H1 (cell line): ENCODE data around the gene MVD. TPM values are rescaled to one million over a fixed set of nuclear protein-coding genes. Genes with fewer than 3 reads are reported as not detected.

Source experiments
- CTCF ChIA-PET: fragments of 300-600 bp; sonication (Branson Sonifier 250); formaldehyde crosslinking; loops from one replicate; lab custom pipeline; 2021; ENCODE audit not compliant: partially characterized antibody; lab: Charles Lee
- POLR2A ChIA-PET: fragments of 300-600 bp; sonication (Branson Sonifier 250); formaldehyde crosslinking; loops from one replicate; lab custom pipeline; 2021; ENCODE audit warnings: inconsistent platforms; ENCODE audit not compliant: partially characterized antibody; lab: Charles Lee
- DNase-seq, 2 experiments: peaks; one replicate each; pipeline versions ENCODE4 v3.0.0 to v3.0.0-alpha.2; 2010 to 2022; ENCODE audit warnings: low spot score in 2 of 2, low read depth in 1 of 2, mixed read lengths in 1 of 2
- FAIRE-seq: peaks from 2 replicates; lab custom pipeline; 2011; peaks lifted over from hg19 to GRCh38; lab: Jason Lieb, UNC
- H2AFZ ChIP-seq: 2 replicates; pipeline ENCODE4 v1.8.1; 2012; ENCODE audit warnings: low read length, inconsistent platforms
- H2AK5ac ChIP-seq: 2 replicates; pipeline ENCODE4 v1.6.1; 2013; ENCODE audit warnings: low read depth, low read length
- H2BK120ac ChIP-seq: replicated peaks from 2 replicates; pipeline ENCODE3; 2013; ENCODE audit warnings: low read depth, low read length, inconsistent platforms
- H2BK12ac ChIP-seq: 2 replicates; pipeline ENCODE4 v1.6.1; 2013; ENCODE audit warnings: low read depth, low read length
- H2BK15ac ChIP-seq: 2 replicates; pipeline ENCODE4 v1.6.1; 2013; ENCODE audit warnings: low read length
- H2BK20ac ChIP-seq: 2 replicates; pipeline ENCODE4 v1.6.1; 2013; ENCODE audit warnings: low read length
- H2BK5ac ChIP-seq: 2 replicates; pipeline ENCODE4 v1.6.1; 2013; ENCODE audit warnings: low read depth, low read length
- H3K14ac ChIP-seq: 2 replicates; pipeline ENCODE4 v1.6.1; 2013; ENCODE audit warnings: inconsistent platforms; ENCODE audit not compliant: insufficient read length
- H3K18ac ChIP-seq: 2 replicates; pipeline ENCODE4 v1.6.1; 2013; ENCODE audit warnings: low read length; ENCODE audit errors: extremely low read depth
- H3K23ac ChIP-seq: 2 replicates; pipeline ENCODE4 v1.6.1; 2013; ENCODE audit warnings: inconsistent platforms; ENCODE audit not compliant: insufficient read length
- H3K23me2 ChIP-seq: 2 replicates; pipeline ENCODE4 v1.6.1; 2013; ENCODE audit warnings: low read depth, low read length
- H3K27ac ChIP-seq: 2 replicates; pipeline ENCODE4 v1.6.1; 2011; ENCODE audit warnings: low read depth, low read length, inconsistent platforms
- H3K27me3 ChIP-seq, 4 experiments: replicated peaks in 1 of 4; 1 replicate in 1 of 4; 2 replicates in 3 of 4; pipeline versions ENCODE4 v1.6.1 to v1.8.1; 2011 to 2013; ENCODE audit warnings: low read length in 3 of 4, mild to moderate bottlenecking in 3 of 4, inconsistent platforms in 2 of 4, mixed read lengths in 2 of 4, moderate library complexity in 1 of 4; ENCODE audit not compliant: control insufficient read depth in 3 of 4, insufficient read depth in 3 of 4; ENCODE audit errors: extremely low read depth in 1 of 4
- H3K36me3 ChIP-seq, 4 experiments: 2 replicates each; pipeline versions ENCODE4 v1.6.1 to v1.8.1; 2011 to 2013; ENCODE audit warnings: mild to moderate bottlenecking in 4 of 4, low read length in 3 of 4, moderate library complexity in 2 of 4, control low read depth in 1 of 4, inconsistent platforms in 1 of 4; ENCODE audit not compliant: insufficient read depth in 4 of 4, control insufficient read depth in 2 of 4
- H3K4ac ChIP-seq: replicated peaks from 2 replicates; pipeline ENCODE3; 2013; ENCODE audit warnings: low read length, low read depth, mixed read lengths, inconsistent platforms; ENCODE audit not compliant: insufficient read length
- H3K4me1 ChIP-seq, 4 experiments: replicated peaks in 1 of 4; 1 replicate in 1 of 4; 2 replicates in 3 of 4; pipeline versions ENCODE4 v1.6.1 to v1.8.1; 2011 to 2013; ENCODE audit warnings: low read length in 3 of 4, inconsistent platforms in 2 of 4, mixed read lengths in 1 of 4; ENCODE audit not compliant: insufficient read depth in 4 of 4, control insufficient read depth in 3 of 4
- H3K4me2 ChIP-seq, 2 experiments: 2 replicates each; pipeline versions ENCODE4 v1.6.1 to v1.8.1; 2011 to 2013; ENCODE audit warnings: low read depth in 2 of 2, low read length in 2 of 2, control low read depth in 1 of 2, inconsistent platforms in 1 of 2, mild to moderate bottlenecking in 1 of 2; ENCODE audit not compliant: insufficient read depth in 1 of 2
- H3K4me3 ChIP-seq, 4 experiments: fragments of 200-600, 300-600 bp in 1 of 4; sonication (generic), shearing (Covaris generic), sonication (Bioruptor Twin) in 1 of 4; 2 replicates each; pipeline versions ENCODE4 v1.5.1 to v1.8.1; 2011 to 2016; ENCODE audit warnings: low read length in 4 of 4, low read depth in 3 of 4, control low read depth in 2 of 4, inconsistent platforms in 2 of 4, mild to moderate bottlenecking in 2 of 4, mixed read lengths in 1 of 4, moderate library complexity in 1 of 4; ENCODE audit not compliant: insufficient read depth in 2 of 4; ENCODE audit errors: extremely low read depth in 1 of 4
- H3K56ac ChIP-seq: replicated peaks from 2 replicates; pipeline ENCODE3; 2013; ENCODE audit warnings: low read depth, mild to moderate bottlenecking, mixed read lengths, low read length, inconsistent platforms; ENCODE audit not compliant: insufficient read length
- H3K79me1 ChIP-seq: 2 replicates; pipeline ENCODE4 v1.6.1; 2013; ENCODE audit warnings: low read depth, low read length, control low read depth
- H3K79me2 ChIP-seq, 2 experiments: 2 replicates each; pipeline versions ENCODE4 v1.6.1 to v1.8.1; 2012 to 2013; ENCODE audit warnings: low read length in 2 of 2, mild to moderate bottlenecking in 2 of 2, inconsistent platforms in 1 of 2; ENCODE audit not compliant: insufficient read depth in 2 of 2, control insufficient read depth in 1 of 2
- H3K9ac ChIP-seq, 4 experiments: replicated peaks in 1 of 4; 1 replicate in 1 of 4; 2 replicates in 3 of 4; pipeline versions ENCODE4 v1.6.1 to v1.8.1; 2011 to 2013; ENCODE audit warnings: low read depth in 3 of 4, low read length in 3 of 4, control low read depth in 2 of 4, mild to moderate bottlenecking in 2 of 4, moderate library complexity in 2 of 4, inconsistent platforms in 1 of 4; ENCODE audit errors: extremely low read depth in 1 of 4
- H3K9me3 ChIP-seq, 2 experiments: 2 replicates each; pipeline versions ENCODE4 v1.6.1 to v1.8.1; 2012 to 2013; ENCODE audit warnings: mild to moderate bottlenecking in 2 of 2, moderate library complexity in 2 of 2, control low read depth in 1 of 2, inconsistent platforms in 1 of 2, low read depth in 1 of 2, low read length in 1 of 2, mixed read lengths in 1 of 2; ENCODE audit not compliant: insufficient read depth in 2 of 2
- H4K20me1 ChIP-seq, 2 experiments: replicated peaks in 1 of 2; 2 replicates each; pipeline versions ENCODE3 to v1.8.1; 2011 to 2013; ENCODE audit warnings: inconsistent platforms in 2 of 2, low read length in 2 of 2, mild to moderate bottlenecking in 1 of 2; ENCODE audit not compliant: insufficient read depth in 2 of 2, control insufficient read depth in 1 of 2
- H4K5ac ChIP-seq: 2 replicates; pipeline ENCODE4 v1.6.1; 2013; ENCODE audit warnings: low read length, low read depth, mixed read lengths, inconsistent platforms; ENCODE audit not compliant: insufficient read length
- H4K8ac ChIP-seq: 2 replicates; pipeline ENCODE4 v1.8.0; 2013; ENCODE audit warnings: mild to moderate bottlenecking, moderate library complexity, low read length, inconsistent platforms; ENCODE audit not compliant: insufficient read depth; ENCODE audit errors: extremely low read depth
- H4K91ac ChIP-seq: replicated peaks from 2 replicates; pipeline ENCODE3; 2013; ENCODE audit warnings: low read length, mixed read lengths, inconsistent platforms; ENCODE audit not compliant: insufficient read length
- CTCF ChIP-seq, 3 experiments: IDR thresholded peaks; 1 replicate in 2 of 3; 2 replicates in 1 of 3; pipeline versions ENCODE4 v1.5.1 to v1.6.1; 2011; ENCODE audit warnings: low read length in 3 of 3, mild to moderate bottlenecking in 3 of 3, inconsistent platforms in 2 of 3, low read depth in 1 of 3, moderate library complexity in 1 of 3; ENCODE audit not compliant: insufficient read depth in 1 of 3; ENCODE audit errors: control extremely low read depth in 1 of 3
- POLR2AphosphoS5 ChIP-seq: IDR thresholded peaks from 2 replicates; pipeline ENCODE4 v1.6.1; 2011; ENCODE audit warnings: low read depth, low read length
- SIX5 ChIP-seq: IDR thresholded peaks from 2 replicates; pipeline ENCODE4 v1.6.1; 2011; ENCODE audit warnings: mild to moderate bottlenecking, low read depth, low read length
- WGBS, 2 experiments: shearing (Covaris generic) in 1 of 2; methylation state at CpG; one replicate each; pipeline versions ENCODE4 v1.1.6 to v1.1.7; 2013 to 2015; ENCODE audit warnings: low lambda C conversion rate in 2 of 2, mixed read lengths in 2 of 2, inconsistent platforms in 1 of 2, low coverage in 1 of 2, missing lambda C conversion rate in 1 of 2; ENCODE audit not compliant: insufficient replicate concordance in 2 of 2, insufficient coverage in 1 of 2, insufficient read length in 1 of 2; ENCODE audit errors: extremely low coverage in 1 of 2, missing lambda C conversion rate in 1 of 2; 5-methylcytosine and 5-hydroxymethylcytosine counted together
- polyA plus RNA-seq, 7 experiments: library from polyadenylated mRNA; depleted of rRNA in 3 of 7; stranded (reverse) in 5 of 7; unstranded in 2 of 7; fragments of >200 nt in 5 of 7; fragments of 200-250 nt in 2 of 7; gene quantifications; 1 replicate in 5 of 7; 2 replicates in 1 of 7; 4 replicates in 1 of 7; pipeline versions ENCODE4 v1.2.1 to v1.2.3, GENCODE V29; 2011 to 2013; ENCODE audit warnings: missing spikeins in 2 of 7, mixed read lengths in 2 of 7
- total RNA-seq: library from RNA; stranded (reverse); fragmentation: NEBNext Ultra II Directional; extraction: Animal tissue kit (Norgen Biotek cat#: 25700); gene quantifications from 2 replicates; pipeline ENCODE4 v1.2.1, GENCODE V29; 2021
- TF ChIP-seq, protein P1 (sequence below): IDR thresholded peaks from 2 replicates; pipeline ENCODE4 v1.6.1; 2012; ENCODE audit warnings: inconsistent platforms

Gene MVD
- total and polyA plus RNA-seq, 2 of the 8 experiments (the other 6 are each of a cell fraction or from before 2014, with no cell fraction given) = 47.2 to 77.3 TPM

DNA sequence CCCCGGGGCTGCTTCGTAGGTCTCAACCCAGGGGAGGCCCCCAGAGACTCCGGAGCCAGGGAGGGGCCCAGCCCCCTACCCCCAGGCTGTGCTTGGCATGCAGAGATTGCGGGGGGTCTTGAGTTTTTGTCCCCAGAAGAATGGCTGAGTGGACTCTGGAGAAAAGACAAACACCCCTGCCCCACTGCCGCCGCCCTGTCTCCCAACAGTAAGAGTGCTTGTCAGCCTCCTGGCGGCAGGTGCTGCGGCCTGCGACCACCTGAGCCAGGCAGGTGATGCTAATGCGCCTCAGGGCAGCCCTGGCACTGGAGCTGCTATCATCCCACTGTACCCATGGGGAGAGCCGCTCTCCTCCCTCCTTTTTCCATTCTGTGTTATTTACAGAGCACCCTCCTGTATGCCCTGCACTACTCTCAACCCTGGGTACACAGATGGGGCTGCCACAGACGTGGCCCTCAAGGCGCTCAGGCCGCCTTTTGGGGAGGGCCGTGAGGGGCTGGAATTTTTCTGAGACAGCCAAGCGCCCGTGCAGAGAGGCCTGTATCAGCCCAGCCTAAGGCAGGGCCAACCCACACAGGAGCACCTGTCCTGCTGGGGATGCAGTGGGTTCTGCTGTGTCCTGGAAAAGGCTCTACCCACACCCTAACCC, 27.1 kb downstream of the MVD start:
- Histone ChIP-seq H2BK120ac (no peak overlapping the region), H3K14ac (no peak overlapping the region), H4K91ac (no peak overlapping the region), H4K5ac (no peak overlapping the region), H2AFZ (no peak overlapping the region), H3K56ac (no peak overlapping the region), H3K27me3 (peaks cover 0 to 4% (median 1%) of the 10 kb centered on the region in 4 experiments; a peak in 2 of 7 replicates), H3K18ac (no peak overlapping the region), H3K4me1 (peaks cover 5 to 49% (median 31%) of the 10 kb centered on the region in 4 experiments), H3K23ac (no peak overlapping the region), H3K23me2 (peaks cover 10% of the 10 kb centered on the region), H2BK20ac (no peak overlapping the region), H2AK5ac (no peak overlapping the region; the same call in 1 of the 2 replicates), H3K4ac (no peak overlapping the region), H3K79me1 (no peaks in the 10 kb centered on the region), H3K36me3 (peaks cover 0 to 12% (median 5%) of the 10 kb centered on the region in 4 experiments; a peak in 3 of 8 replicates), H3K4me3 (no peak overlapping the region), H3K4me2 (peak overlapping the region in 1 of 2 experiments; percentile 60; a peak in 2 of 4 replicates), H2BK5ac (no peak overlapping the region; the same call in 1 of the 2 replicates), H2BK12ac (peak overlapping the region; percentile 39; the same call in 1 of the 2 replicates), H3K9me3 (no peaks in the 10 kb centered on the region), H3K27ac (no peak overlapping the region), H3K79me2 (no peaks in the 10 kb centered on the region), H4K20me1 (peaks cover 0 to 3% of the 10 kb centered on the region in 2 experiments), H2BK15ac (no peak overlapping the region), H3K9ac (no peak overlapping the region), H4K8ac (no peak overlapping the region)
- TF ChIP-seq, protein P1, sequence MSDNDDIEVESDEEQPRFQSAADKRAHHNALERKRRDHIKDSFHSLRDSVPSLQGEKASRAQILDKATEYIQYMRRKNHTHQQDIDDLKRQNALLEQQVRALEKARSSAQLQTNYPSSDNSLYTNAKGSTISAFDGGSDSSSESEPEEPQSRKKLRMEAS = peak; percentile 18; the same call in 1 of the 2 replicates
- TF ChIP-seq POLR2AphosphoS5 = no peak
- no peak for TF ChIP-seq SIX5
- peak in 1 of 3 experiments; percentile 26; a peak in 1 of 4 replicates for TF ChIP-seq CTCF (IDR thresholded peaks at IDR 0.05; ENCODE audit: control extremely low read depth in 1 of 3, insufficient read depth in 1 of 3, low read depth in 1 of 3, low read length in 3 of 3)
- POLR2A ChIA-PET = interaction anchor here (1.1 kb wide), 1 partner anchor 19 kb away, joined by 3 read pairs; no protein-coding TSS in a partner anchor
- CTCF ChIA-PET = interaction anchor here (2.3 kb wide), 1 partner anchor 36 kb away, joined by 12 read pairs; no protein-coding TSS in a partner anchor
- FAIRE-seq (no peak), DNase-seq (no peak)
- WGBS, 2 experiments = 91% methylated on average over 17 of the region's 17 CpGs; no CpG with 5 or more reads in 1 of the 2 experiments
